Fibroblast of lung (primary cell): ENCODE results near the gene ZCCHC14. TPM values are rescaled to one million over a fixed set of nuclear protein-coding genes. Genes with fewer than 3 reads are reported as not detected.

Experiments
- DNase-seq, 2 donors: peaks; one replicate each; pipeline versions ENCODE4 v3.0.0 to v3.0.0-alpha.2; 2010; ENCODE audit warnings: low read depth in 2 of 2
- H2AFZ ChIP-seq: 2 replicates; pipeline ENCODE4 v1.5.1; 2012; ENCODE audit warnings: low read length, control low read depth, inconsistent platforms
- H3K27ac ChIP-seq: 2 replicates; pipeline ENCODE4 v1.5.1; 2011; ENCODE audit warnings: low read length, control low read depth; ENCODE audit not compliant: insufficient read depth
- H3K27me3 ChIP-seq: 2 replicates; pipeline ENCODE4 v1.5.1; 2011; ENCODE audit warnings: mild to moderate bottlenecking, low read length; ENCODE audit not compliant: control insufficient read depth, insufficient read depth
- H3K36me3 ChIP-seq: 2 replicates; pipeline ENCODE4 v1.5.1; 2011; ENCODE audit warnings: low read length; ENCODE audit not compliant: control insufficient read depth, insufficient read depth
- H3K4me1 ChIP-seq: 2 replicates; pipeline ENCODE4 v1.5.1; 2011; ENCODE audit warnings: low read length; ENCODE audit not compliant: control insufficient read depth, insufficient read depth; ENCODE audit errors: extremely low read depth
- H3K4me2 ChIP-seq: 2 replicates; pipeline ENCODE4 v1.5.1; 2011; ENCODE audit warnings: low read length, control low read depth; ENCODE audit not compliant: insufficient read depth; ENCODE audit errors: extremely low read depth
- H3K4me3 ChIP-seq, 4 experiments: fragments of 200-600 bp in 1 of 4; sonication (generic) in 1 of 4; replicated peaks in 1 of 4; 2 replicates each; pipeline ENCODE4 v1.5.1; 2011 to 2016; ENCODE audit warnings: low read length in 4 of 4, low read depth in 3 of 4, mild to moderate bottlenecking in 3 of 4, control low read depth in 2 of 4, inconsistent platforms in 1 of 4, mixed read lengths in 1 of 4; ENCODE audit not compliant: insufficient read depth in 1 of 4; ENCODE audit errors: control extremely low read depth in 1 of 4
- H3K79me2 ChIP-seq: 2 replicates; pipeline ENCODE4 v1.5.1; 2012; ENCODE audit warnings: mild to moderate bottlenecking, low read length, inconsistent platforms; ENCODE audit not compliant: control insufficient read depth, insufficient read depth
- H3K9ac ChIP-seq: 2 replicates; pipeline ENCODE4 v1.5.1; 2011; ENCODE audit warnings: mild to moderate bottlenecking, low read length, control low read depth; ENCODE audit not compliant: insufficient read depth
- H3K9me3 ChIP-seq: 2 replicates; pipeline ENCODE4 v1.5.1; 2012; ENCODE audit warnings: low read depth, low read length; ENCODE audit not compliant: control insufficient read depth, insufficient read depth
- H4K20me1 ChIP-seq: 2 replicates; pipeline ENCODE4 v1.5.1; 2011; ENCODE audit warnings: low read length; ENCODE audit not compliant: control insufficient read depth, insufficient read depth; ENCODE audit errors: extremely low read depth
- EZH2 ChIP-seq: IDR thresholded peaks from 2 replicates; pipeline ENCODE4 v1.5.1; 2012; ENCODE audit warnings: low read length, control low read depth, mild to moderate bottlenecking; ENCODE audit errors: missing control alignments
- polyA plus RNA-seq, 2 donors: library from polyadenylated mRNA; depleted of rRNA in 1 of 2; stranded (reverse) in 1 of 2; unstranded in 1 of 2; fragments of >200 nt; gene quantifications; 2 replicates each; pipeline ENCODE4 v1.2.1, GENCODE V29; 2011 to 2012; ENCODE audit warnings: missing spikeins in 1 of 2
- total RNA-seq: library from RNA; depleted of rRNA; stranded (reverse); fragments of >200 nt; gene quantifications from 2 replicates; pipeline ENCODE4 v1.2.1, GENCODE V29; 2014
- TF ChIP-seq, protein P1 (sequence below), 2 donors: IDR thresholded peaks in 1 of 2; conservative IDR thresholded peaks in 1 of 2; 1 replicate in 1 of 2; 2 replicates in 1 of 2; pipeline ENCODE4 v1.5.1; 2011 to 2012; ENCODE audit warnings: low read length in 2 of 2, control low read depth in 1 of 2, inconsistent platforms in 1 of 2, low read depth in 1 of 2, mild to moderate bottlenecking in 1 of 2

The ZCCHC14 gene
- total and polyA plus RNA-seq, 2 donors (not counting 1 experiment from before 2014, with no cell fraction given) = 6.4 to 16.3 TPM

DNA sequence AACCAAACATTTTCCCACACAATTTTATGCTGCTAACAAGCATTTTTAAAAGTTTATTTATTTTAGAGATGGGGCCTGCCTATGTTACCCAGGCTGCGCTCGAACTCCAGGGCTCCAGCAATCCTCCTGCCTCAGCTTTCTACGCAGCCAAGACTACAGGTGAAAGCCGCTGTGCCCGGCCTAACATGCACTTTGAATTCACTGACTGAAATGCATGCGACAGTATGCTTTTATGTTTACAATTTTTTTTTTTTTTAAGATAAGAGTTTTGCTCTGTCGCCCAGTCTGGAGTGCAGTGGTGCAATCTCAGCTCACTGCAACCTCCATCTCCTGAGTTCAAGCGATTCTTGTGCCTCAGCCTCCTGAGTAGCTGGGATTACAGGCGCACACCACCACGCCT, 52.9 kb downstream of the ZCCHC14 start:
- Histone ChIP-seq H2AFZ (no peak overlapping the region), H3K36me3 (no peaks in the 10 kb centered on the region), H3K4me1 (peaks cover 16% of the 10 kb centered on the region), H3K27me3 (no peaks in the 10 kb centered on the region), H3K79me2 (peaks cover 15% of the 10 kb centered on the region), H4K20me1 (no peaks in the 10 kb centered on the region), H3K27ac (no peak overlapping the region), H3K4me3 (no peak overlapping the region), H3K4me2 (no peak overlapping the region), H3K9me3 (no peaks in the 10 kb centered on the region), H3K9ac (no peak overlapping the region)
- DNase-seq = no peak
- TF ChIP-seq, protein P1, sequence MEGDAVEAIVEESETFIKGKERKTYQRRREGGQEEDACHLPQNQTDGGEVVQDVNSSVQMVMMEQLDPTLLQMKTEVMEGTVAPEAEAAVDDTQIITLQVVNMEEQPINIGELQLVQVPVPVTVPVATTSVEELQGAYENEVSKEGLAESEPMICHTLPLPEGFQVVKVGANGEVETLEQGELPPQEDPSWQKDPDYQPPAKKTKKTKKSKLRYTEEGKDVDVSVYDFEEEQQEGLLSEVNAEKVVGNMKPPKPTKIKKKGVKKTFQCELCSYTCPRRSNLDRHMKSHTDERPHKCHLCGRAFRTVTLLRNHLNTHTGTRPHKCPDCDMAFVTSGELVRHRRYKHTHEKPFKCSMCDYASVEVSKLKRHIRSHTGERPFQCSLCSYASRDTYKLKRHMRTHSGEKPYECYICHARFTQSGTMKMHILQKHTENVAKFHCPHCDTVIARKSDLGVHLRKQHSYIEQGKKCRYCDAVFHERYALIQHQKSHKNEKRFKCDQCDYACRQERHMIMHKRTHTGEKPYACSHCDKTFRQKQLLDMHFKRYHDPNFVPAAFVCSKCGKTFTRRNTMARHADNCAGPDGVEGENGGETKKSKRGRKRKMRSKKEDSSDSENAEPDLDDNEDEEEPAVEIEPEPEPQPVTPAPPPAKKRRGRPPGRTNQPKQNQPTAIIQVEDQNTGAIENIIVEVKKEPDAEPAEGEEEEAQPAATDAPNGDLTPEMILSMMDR (conservative IDR thresholded peaks at IDR 0.05 in 1 of 2, IDR thresholded peaks at IDR 0.05 in 1 of 2; ENCODE audit: low read depth in 1 of 2, low read length in 2 of 2) = no peak
- TF ChIP-seq EZH2 = no peak

DNA sequence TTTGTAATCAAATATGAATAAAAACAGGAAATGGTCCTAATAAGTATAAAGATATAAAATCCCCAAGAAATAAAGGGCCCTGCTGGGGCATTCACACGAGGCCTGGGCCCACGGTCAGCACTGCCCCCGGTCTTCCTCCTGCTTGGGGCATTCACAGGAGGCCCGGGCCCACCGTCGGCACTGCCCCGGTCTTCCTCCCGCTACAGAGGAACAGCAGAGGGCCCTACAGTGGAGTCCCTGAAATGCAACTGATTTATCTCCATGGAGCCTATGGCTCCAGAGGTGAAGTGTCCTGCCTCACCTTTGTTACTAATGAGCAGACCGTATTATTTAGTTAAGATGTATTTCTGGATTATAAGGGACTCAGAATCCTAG, 54.2 kb downstream of the ZCCHC14 start:
- TF ChIP-seq EZH2 = no peak
- TF ChIP-seq, protein P1 (conservative IDR thresholded peaks at IDR 0.05 in 1 of 2, IDR thresholded peaks at IDR 0.05 in 1 of 2; ENCODE audit: low read depth in 1 of 2, low read length in 2 of 2) = no peak
- peaks cover 16% of the 10 kb centered on the region for H3K4me1 ChIP-seq

DNA sequence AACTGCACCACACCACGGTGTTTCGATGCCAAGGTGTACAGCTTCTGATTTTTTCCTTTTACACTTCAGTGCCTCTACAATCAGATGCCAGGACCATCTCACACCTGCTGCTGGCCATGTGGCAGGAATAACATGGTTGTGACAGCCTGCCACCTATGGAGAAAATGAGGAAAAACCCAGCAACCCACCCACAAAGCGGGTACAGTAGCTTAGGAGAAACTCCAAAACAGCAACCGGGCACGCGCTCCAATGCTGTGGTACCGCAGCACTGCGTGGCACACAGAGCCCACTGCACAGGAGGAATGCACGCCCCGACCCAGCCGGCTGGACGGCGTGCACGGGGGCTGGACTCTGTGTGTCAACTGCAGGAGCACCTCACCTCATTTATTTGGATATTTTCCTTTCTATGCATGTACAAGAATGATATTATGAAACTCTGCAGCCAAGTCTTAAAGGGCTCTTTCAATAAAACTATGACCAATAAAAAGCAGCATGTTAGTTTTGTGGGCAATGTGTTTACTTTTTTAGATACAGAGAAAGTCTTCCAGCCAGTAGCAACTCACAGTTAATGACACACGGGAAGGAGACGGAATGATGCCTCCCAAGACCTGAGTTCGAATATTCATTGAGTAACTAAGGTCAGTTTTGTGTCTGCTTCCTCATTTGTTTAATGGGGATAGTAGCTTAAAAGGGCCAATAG, 54.8 kb downstream of the ZCCHC14 start:
- DNase-seq = peak in 1 of 2 donors; percentile 56
- Histone ChIP-seq H3K9me3 (no peaks in the 10 kb centered on the region), H3K79me2 (peaks cover 27% of the 10 kb centered on the region), H3K36me3 (no peaks in the 10 kb centered on the region), H3K27ac (no peak overlapping the region), H3K4me3 (no peak overlapping the region), H3K9ac (no peak overlapping the region), H4K20me1 (no peaks in the 10 kb centered on the region), H3K4me2 (peak overlapping the region; percentile 16), H3K27me3 (no peaks in the 10 kb centered on the region), H2AFZ (no peak overlapping the region), H3K4me1 (peaks cover 16% of the 10 kb centered on the region)
- no peak for TF ChIP-seq EZH2
- TF ChIP-seq, protein P1 (conservative IDR thresholded peaks at IDR 0.05 in 1 of 2, IDR thresholded peaks at IDR 0.05 in 1 of 2; ENCODE audit: low read depth in 1 of 2, low read length in 2 of 2) = no peak

More for the DNA sequence above, 54.2 kb downstream of the ZCCHC14 start:
- Histone ChIP-seq H3K9ac (no peak overlapping the region), H4K20me1 (no peaks in the 10 kb centered on the region), H3K4me3 (no peak overlapping the region), H3K4me2 (no peak overlapping the region), H3K9me3 (no peaks in the 10 kb centered on the region), H3K27me3 (no peaks in the 10 kb centered on the region), H3K79me2 (peaks cover 24% of the 10 kb centered on the region), H3K36me3 (no peaks in the 10 kb centered on the region), H2AFZ (no peak overlapping the region), H3K27ac (no peak overlapping the region)
- DNase-seq = no peak
